OCI-LY1 (cell line): ENCODE data around the gene CLIC1.

ENCODE experiments used
- H2AFZ ChIP-seq: fragments of 200-600 bp; sonication (generic), shearing (Covaris generic); 2 replicates; pipeline ENCODE4 v1.6.0; 2014; ENCODE audit warnings: antibody characterized with exemption, mild to moderate bottlenecking, low read length
- H3F3A ChIP-seq: fragments of 200-600 bp; sonication (generic), shearing (Covaris generic); 2 replicates; pipeline ENCODE4 v1.6.0; 2014; ENCODE audit warnings: mild to moderate bottlenecking, antibody characterized with exemption, low read length, moderate library complexity; ENCODE audit not compliant: insufficient read depth
- H3K27ac ChIP-seq: fragments of 200-600 bp; sonication (generic); 2 replicates; pipeline ENCODE4 v1.5.1; 2014; ENCODE audit warnings: low read length, mixed run types, mild to moderate bottlenecking, low read depth; ENCODE audit not compliant: poor library complexity, severe bottlenecking
- H3K27me3 ChIP-seq: fragments of 200-600 bp; sonication (generic); 2 replicates; pipeline ENCODE4 v1.6.0; 2014; ENCODE audit warnings: antibody characterized with exemption, mild to moderate bottlenecking, low read length, moderate library complexity; ENCODE audit not compliant: insufficient read depth
- H3K36me3 ChIP-seq: fragments of 200-600 bp; sonication (generic); 2 replicates; pipeline ENCODE4 v1.6.1; 2014; ENCODE audit warnings: mild to moderate bottlenecking, antibody characterized with exemption, low read length, moderate library complexity, mixed read lengths; ENCODE audit not compliant: insufficient read depth
- H3K4me1 ChIP-seq: fragments of 200-600 bp; sonication (generic); 2 replicates; pipeline ENCODE4 v1.5.1; 2014; ENCODE audit warnings: mild to moderate bottlenecking, low read length, moderate library complexity; ENCODE audit not compliant: insufficient read depth, severe bottlenecking
- H3K4me2 ChIP-seq: fragments of 200-600 bp; sonication (generic), shearing (Covaris generic); 2 replicates; pipeline ENCODE4 v1.6.1; 2014; ENCODE audit warnings: low read length
- H3K4me3 ChIP-seq: fragments of 200-600 bp; sonication (generic); 2 replicates; pipeline ENCODE4 v1.5.1; 2014; ENCODE audit warnings: low read length, low read depth, mild to moderate bottlenecking, mixed read lengths; ENCODE audit not compliant: poor library complexity, severe bottlenecking
- H3K79me2 ChIP-seq: fragments of 200-600 bp; shearing (Covaris generic); 2 replicates; pipeline ENCODE4 v1.6.1; 2016; ENCODE audit warnings: mixed run types, low read length, mixed read lengths; ENCODE audit not compliant: insufficient read depth
- H3K9ac ChIP-seq: fragments of 200-600 bp; sonication (generic), shearing (Covaris generic); 2 replicates; pipeline ENCODE4 v1.6.1; 2014; ENCODE audit warnings: mild to moderate bottlenecking, low read length, mixed read lengths
- H3K9me2 ChIP-seq: fragments of 200-600 bp; sonication (generic), shearing (Covaris generic); 2 replicates; pipeline ENCODE4 v1.6.1; 2014; ENCODE audit warnings: low read depth, mild to moderate bottlenecking, low read length, mixed read lengths
- H3K9me3 ChIP-seq: fragments of 200-600 bp; shearing (Covaris generic); 2 replicates; pipeline ENCODE4 v1.6.1; 2014; ENCODE audit warnings: low read length, mixed read lengths
- H4K20me1 ChIP-seq: fragments of 200-600 bp; sonication (generic), shearing (Covaris generic); 2 replicates; pipeline ENCODE4 v1.6.0; 2016; ENCODE audit warnings: mild to moderate bottlenecking, low read length; ENCODE audit not compliant: insufficient read depth
- EZH2 ChIP-seq: fragments of 200-600 bp; sonication (generic), shearing (Covaris generic); IDR thresholded peaks from 2 replicates; pipeline ENCODE4 v1.8.0; 2017; ENCODE audit warnings: borderline replicate concordance, mixed run types, mild to moderate bottlenecking, antibody characterized with exemption, low read length, moderate library complexity, mixed read lengths
- TF ChIP-seq, protein P1 (sequence below): fragments of 200-600 bp; sonication (generic), shearing (Covaris generic); IDR thresholded peaks from 2 replicates; pipeline ENCODE4 v1.5.1; 2017; ENCODE audit warnings: mild to moderate bottlenecking, antibody characterized with exemption, low read length, moderate library complexity, mixed read lengths

Gene CLIC1

DNA sequence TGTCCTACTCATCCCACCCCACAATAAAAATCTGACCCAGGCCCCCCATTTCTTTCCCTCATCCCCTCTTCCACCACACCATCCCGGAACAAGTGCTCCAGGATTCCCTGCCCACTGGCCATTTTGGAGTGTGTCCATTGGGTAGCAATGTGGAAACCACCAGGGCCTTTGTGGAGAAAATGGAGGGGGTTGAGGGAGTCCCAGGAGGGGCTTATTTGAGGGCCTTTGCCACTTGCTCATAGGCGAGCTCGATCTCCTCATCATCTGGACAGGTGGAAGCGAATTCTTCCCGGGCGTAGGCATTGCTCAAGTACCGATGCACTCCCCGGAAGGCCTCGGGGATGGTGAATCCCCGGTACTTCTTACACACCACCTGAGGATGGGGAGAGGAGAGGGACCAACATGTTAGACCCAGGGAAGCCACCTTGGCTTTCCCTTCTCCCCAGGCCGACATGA, 5.7 kb downstream of the CLIC1 start:
- H4K20me1 ChIP-seq = no peaks in the 10 kb centered on the region
- H3K9me2 ChIP-seq = no peaks in the 10 kb centered on the region
- peaks cover 48% of the 10 kb centered on the region for H3K4me1 ChIP-seq
- H3F3A ChIP-seq = peaks cover 13% of the 10 kb centered on the region
- no peak overlapping the region for H2AFZ ChIP-seq
- H3K9ac ChIP-seq = no peak overlapping the region
- peaks cover 42% of the 10 kb centered on the region for H3K36me3 ChIP-seq
- H3K79me2 ChIP-seq = peaks cover 3% of the 10 kb centered on the region; the same call in 1 of the 2 replicates
- no peak overlapping the region for H3K4me3 ChIP-seq
- H3K4me2 ChIP-seq = no peak overlapping the region
- H3K27ac ChIP-seq = peak overlapping the region; percentile 42
- no peaks in the 10 kb centered on the region for H3K9me3 ChIP-seq
- H3K27me3 ChIP-seq = no peaks in the 10 kb centered on the region
- TF ChIP-seq, protein P1, sequence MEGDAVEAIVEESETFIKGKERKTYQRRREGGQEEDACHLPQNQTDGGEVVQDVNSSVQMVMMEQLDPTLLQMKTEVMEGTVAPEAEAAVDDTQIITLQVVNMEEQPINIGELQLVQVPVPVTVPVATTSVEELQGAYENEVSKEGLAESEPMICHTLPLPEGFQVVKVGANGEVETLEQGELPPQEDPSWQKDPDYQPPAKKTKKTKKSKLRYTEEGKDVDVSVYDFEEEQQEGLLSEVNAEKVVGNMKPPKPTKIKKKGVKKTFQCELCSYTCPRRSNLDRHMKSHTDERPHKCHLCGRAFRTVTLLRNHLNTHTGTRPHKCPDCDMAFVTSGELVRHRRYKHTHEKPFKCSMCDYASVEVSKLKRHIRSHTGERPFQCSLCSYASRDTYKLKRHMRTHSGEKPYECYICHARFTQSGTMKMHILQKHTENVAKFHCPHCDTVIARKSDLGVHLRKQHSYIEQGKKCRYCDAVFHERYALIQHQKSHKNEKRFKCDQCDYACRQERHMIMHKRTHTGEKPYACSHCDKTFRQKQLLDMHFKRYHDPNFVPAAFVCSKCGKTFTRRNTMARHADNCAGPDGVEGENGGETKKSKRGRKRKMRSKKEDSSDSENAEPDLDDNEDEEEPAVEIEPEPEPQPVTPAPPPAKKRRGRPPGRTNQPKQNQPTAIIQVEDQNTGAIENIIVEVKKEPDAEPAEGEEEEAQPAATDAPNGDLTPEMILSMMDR = no peak
- TF ChIP-seq EZH2 = no peak

DNA sequence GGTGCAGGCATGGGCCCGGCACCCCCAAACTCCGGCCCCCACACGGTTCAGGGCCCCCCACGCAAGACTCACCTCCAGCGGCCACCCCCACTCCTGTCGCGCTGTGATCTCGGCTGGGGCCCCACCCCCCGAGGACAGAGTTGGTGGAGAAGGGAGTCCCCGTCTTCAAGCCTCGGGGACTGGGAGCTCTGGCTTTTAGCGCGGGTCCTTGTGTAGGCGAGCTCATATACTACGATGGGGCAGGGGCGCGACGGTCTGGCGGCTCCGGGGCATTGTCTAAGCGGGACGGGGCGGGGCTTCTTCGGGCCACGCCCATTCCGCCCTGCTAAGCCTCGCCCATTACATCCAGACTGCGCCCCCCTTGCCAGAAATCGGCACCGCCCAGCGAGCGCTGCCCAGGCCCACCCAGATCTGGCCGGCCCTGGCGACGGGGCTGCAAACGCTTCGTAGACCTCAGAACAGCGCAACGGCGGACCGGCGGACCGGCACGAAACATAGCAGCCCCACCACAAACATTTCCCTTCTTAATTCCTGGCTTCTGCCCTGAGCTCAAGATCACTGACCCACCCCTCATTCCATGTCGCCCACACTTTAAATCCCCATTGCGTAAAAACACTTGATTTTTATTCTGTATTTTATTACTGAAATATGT, 6.2 kb downstream of the CLIC1 start:
- H3K79me2 ChIP-seq = no peaks in the 10 kb centered on the region
- H3K4me2 ChIP-seq = peak overlapping the region; percentile 92
- peaks cover 44% of the 10 kb centered on the region for H3K36me3 ChIP-seq
- no peaks in the 10 kb centered on the region for H3K9me3 ChIP-seq
- H3K27me3 ChIP-seq = no peaks in the 10 kb centered on the region
- TF ChIP-seq, protein P1 = 0 out of 2 replicates have a peak, but pooled peaks have one; percentile 9
- TF ChIP-seq EZH2 = no peak
- H3K9ac ChIP-seq = peak overlapping the region; percentile 64
- H3F3A ChIP-seq = peaks cover 13% of the 10 kb centered on the region
- H3K4me1 ChIP-seq = peaks cover 47% of the 10 kb centered on the region
- no peaks in the 10 kb centered on the region for H3K9me2 ChIP-seq
- no peak overlapping the region for H2AFZ ChIP-seq
- peak overlapping the region; percentile 42 for H3K27ac ChIP-seq
- H3K4me3 ChIP-seq = peak overlapping the region; percentile 72
- no peaks in the 10 kb centered on the region for H4K20me1 ChIP-seq

DNA sequence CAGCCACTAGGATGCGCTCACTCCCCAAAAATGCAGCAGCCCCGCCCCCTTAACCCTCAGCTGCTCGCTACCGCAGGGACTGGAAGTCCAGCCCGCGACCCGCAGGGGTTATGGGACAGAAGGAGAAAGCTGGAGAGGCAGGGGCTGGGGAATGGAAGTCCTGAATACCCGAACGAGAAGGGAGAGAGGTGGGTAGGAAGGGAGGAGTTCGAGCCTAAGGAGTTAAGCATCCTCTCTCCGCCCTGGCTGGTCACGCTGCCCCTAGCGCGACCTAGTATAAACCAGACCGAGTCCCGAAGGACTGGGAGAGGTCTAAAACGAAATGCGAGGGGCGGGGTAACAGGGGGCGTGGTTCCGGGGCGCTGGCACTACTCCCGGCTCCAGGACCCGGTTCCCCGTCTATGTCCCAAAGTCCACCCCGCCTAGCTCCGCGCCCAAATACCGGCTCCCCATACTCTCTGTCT, 6.8 kb downstream of the CLIC1 start:
- no peaks in the 10 kb centered on the region for H3K9me3 ChIP-seq
- no peaks in the 10 kb centered on the region for H3K79me2 ChIP-seq
- peak overlapping the region; percentile 42 for H3K27ac ChIP-seq
- H3K36me3 ChIP-seq = peaks cover 44% of the 10 kb centered on the region
- H3K9me2 ChIP-seq = no peaks in the 10 kb centered on the region
- no peaks in the 10 kb centered on the region for H3K27me3 ChIP-seq
- no peak for TF ChIP-seq EZH2
- TF ChIP-seq, protein P1 = no peak; the same call in 1 of the 2 replicates
- no peak overlapping the region for H2AFZ ChIP-seq
- H3K4me3 ChIP-seq = peak overlapping the region; percentile 72
- peaks cover 41% of the 10 kb centered on the region for H3K4me1 ChIP-seq
- H3K4me2 ChIP-seq = peak overlapping the region; percentile 92
- peaks cover 13% of the 10 kb centered on the region for H3F3A ChIP-seq
- H4K20me1 ChIP-seq = no peaks in the 10 kb centered on the region
- peak overlapping the region; percentile 64 for H3K9ac ChIP-seq
